DOHH2 (cell line): ENCODE measurements around the gene ABCA4.

Source experiments
- H3F3A ChIP-seq: fragments of 200-600 bp; sonication (generic), shearing (Covaris generic); 2 replicates; pipeline ENCODE4 v1.6.0; 2016; ENCODE audit warnings: antibody characterized with exemption, mild to moderate bottlenecking; ENCODE audit not compliant: control insufficient read depth, insufficient read depth
- H3K27ac ChIP-seq: fragments of 200-600 bp; sonication (generic); 2 replicates; pipeline ENCODE4 v1.5.1; 2014; ENCODE audit warnings: low read depth, mild to moderate bottlenecking, low read length, moderate library complexity
- H3K27me3 ChIP-seq: fragments of 200-600 bp; sonication (generic); 2 replicates; pipeline ENCODE4 v1.6.1; 2014; ENCODE audit warnings: mild to moderate bottlenecking, low read length, mixed read lengths; ENCODE audit not compliant: control insufficient read depth
- H3K36me3 ChIP-seq: fragments of 200-600 bp; sonication (generic); 2 replicates; pipeline ENCODE4 v1.6.1; 2014; ENCODE audit warnings: mild to moderate bottlenecking, low read length, moderate library complexity, mixed read lengths; ENCODE audit not compliant: control insufficient read depth
- H3K4me1 ChIP-seq: fragments of 200-600 bp; sonication (generic); 2 replicates; pipeline ENCODE4 v1.6.1; 2014; ENCODE audit warnings: mild to moderate bottlenecking, low read length, mixed read lengths; ENCODE audit not compliant: control insufficient read depth
- H3K4me2 ChIP-seq: fragments of 200-600 bp; sonication (generic); 2 replicates; pipeline ENCODE4 v1.6.0; 2014; ENCODE audit warnings: mild to moderate bottlenecking, low read length, moderate library complexity
- H3K4me3 ChIP-seq: fragments of 200-600 bp; sonication (generic); 2 replicates; pipeline ENCODE4 v1.5.1; 2014; ENCODE audit warnings: mild to moderate bottlenecking, low read length, mixed read lengths
- H3K79me2 ChIP-seq: fragments of 200-600 bp; sonication (generic); 2 replicates; pipeline ENCODE4 v1.6.1; 2014; ENCODE audit warnings: mild to moderate bottlenecking, low read length, mixed read lengths; ENCODE audit not compliant: control insufficient read depth
- H3K9me2 ChIP-seq: fragments of 200-600 bp; sonication (generic); replicated peaks from 2 replicates; pipeline ENCODE4 v1.6.1; 2014; ENCODE audit warnings: mild to moderate bottlenecking, low read length, mixed read lengths; ENCODE audit not compliant: control insufficient read depth
- H3K9me3 ChIP-seq: fragments of 200-600 bp; sonication (generic); 2 replicates; pipeline ENCODE4 v1.6.1; 2014; ENCODE audit warnings: antibody characterized with exemption, low read length, mixed read lengths; ENCODE audit not compliant: control insufficient read depth, insufficient read depth
- H4K20me1 ChIP-seq: fragments of 200-600 bp; sonication (generic); 2 replicates; pipeline ENCODE4 v1.6.0; 2014; ENCODE audit warnings: low read depth, mild to moderate bottlenecking, antibody characterized with exemption, low read length, moderate library complexity; ENCODE audit not compliant: control insufficient read depth, insufficient read depth
- CTCF ChIP-seq: fragments of 200-600 bp; sonication (generic); IDR thresholded peaks from one replicate; pipeline ENCODE4 v1.5.1; 2014; ENCODE audit warnings: antibody characterized with exemption, mild to moderate bottlenecking, low read depth, low read length; ENCODE audit not compliant: poor library complexity, severe bottlenecking
- EZH2phosphoT487 ChIP-seq: fragments of 200-600 bp; sonication (generic); IDR thresholded peaks from 2 replicates; pipeline ENCODE4 v1.6.1; 2017; ENCODE audit warnings: borderline replicate concordance, mild to moderate bottlenecking, antibody characterized with exemption, low read length, moderate library complexity, mixed read lengths

ABCA4 gene

GRCh38 chr1:94038511-94038910, 82.4 kb downstream of the ABCA4 start:
- Histone ChIP-seq H3K4me3 (no peak overlapping the region), H3K9me2 (no peaks in the 10 kb centered on the region), H3K4me2 (no peak overlapping the region), H3K27me3 (peaks cover 33% of the 10 kb centered on the region), H3K27ac (no peak overlapping the region), H4K20me1 (no peaks in the 10 kb centered on the region), H3K4me1 (0 out of 2 replicates have a peak, but pooled peaks cover 6% of the 10 kb centered on the region), H3K79me2 (no peaks in the 10 kb centered on the region), H3F3A (no peaks in the 10 kb centered on the region), H3K36me3 (no peaks in the 10 kb centered on the region), H3K9me3 (no peaks in the 10 kb centered on the region)
- TF ChIP-seq CTCF (no peak), EZH2phosphoT487 (no peak)

- Histone ChIP-seq H3K79me2 (no peaks in the 10 kb centered on the region), H3K27me3 (peaks cover 33% of the 10 kb centered on the region), H3K9me2 (no peaks in the 10 kb centered on the region), H3K27ac (no peak overlapping the region), H3K4me2 (no peak overlapping the region), H3K4me1 (0 out of 2 replicates have a peak, but pooled peaks cover 6% of the 10 kb centered on the region), H3K36me3 (no peaks in the 10 kb centered on the region), H3K4me3 (no peak overlapping the region), H4K20me1 (no peaks in the 10 kb centered on the region), H3K9me3 (no peaks in the 10 kb centered on the region), H3F3A (no peaks in the 10 kb centered on the region)
- TF ChIP-seq CTCF: no peak
- no peak for TF ChIP-seq EZH2phosphoT487
These were observed 83.3 kb downstream of the ABCA4 start for GRCh38 chr1:94037392-94038229.

- Histone ChIP-seq H4K20me1 (no peaks in the 10 kb centered on the region), H3K27ac (no peak overlapping the region), H3K4me1 (0 out of 2 replicates have a peak, but pooled peaks cover 6% of the 10 kb centered on the region), H3K27me3 (peaks cover 33% of the 10 kb centered on the region), H3K4me2 (no peak overlapping the region), H3K36me3 (no peaks in the 10 kb centered on the region), H3K9me3 (no peaks in the 10 kb centered on the region), H3K9me2 (no peaks in the 10 kb centered on the region), H3K4me3 (no peak overlapping the region), H3F3A (no peaks in the 10 kb centered on the region), H3K79me2 (no peaks in the 10 kb centered on the region)
- TF ChIP-seq CTCF (no peak), EZH2phosphoT487 (no peak)
These were observed 84.2 kb downstream of the ABCA4 start for GRCh38 chr1:94036730-94037129.
